Adipocyte (in vitro differentiated cells): ENCODE data around the gene RNF144B.

Experiments
- DNase-seq: peaks from one replicate; pipeline ENCODE4 v3.0.0-alpha.2; 2015; ENCODE audit warnings: low read depth
- H3K27me3 ChIP-seq: replicated peaks from 2 replicates; pipeline ENCODE4 v1.7.0; 2013; ENCODE audit warnings: mild to moderate bottlenecking, low read length, moderate library complexity; ENCODE audit not compliant: control insufficient read depth, insufficient read depth
- H3K36me3 ChIP-seq: 2 replicates; pipeline ENCODE4 v1.7.0; 2013; ENCODE audit warnings: low read length, mild to moderate bottlenecking, moderate library complexity; ENCODE audit not compliant: control insufficient read depth, insufficient read depth, severe bottlenecking
- H3K4me1 ChIP-seq: 2 replicates; pipeline ENCODE4 v1.7.0; 2013; ENCODE audit warnings: mild to moderate bottlenecking, low read length, moderate library complexity; ENCODE audit not compliant: control insufficient read depth, insufficient read depth
- H3K4me3 ChIP-seq: 2 replicates; pipeline ENCODE4 v1.7.0; 2013; ENCODE audit warnings: mild to moderate bottlenecking, low read length, moderate library complexity
- H3K9ac ChIP-seq: 2 replicates; pipeline ENCODE4 v1.7.0; 2013; ENCODE audit warnings: mild to moderate bottlenecking, low read length, moderate library complexity
- H3K9me3 ChIP-seq: 2 replicates; pipeline ENCODE4 v1.7.0; 2013; ENCODE audit warnings: mild to moderate bottlenecking, low read length, moderate library complexity; ENCODE audit not compliant: control insufficient read depth

RNF144B gene

GRCh38 chr6:18371656-18372055 is 15.5 kb upstream of the RNF144B start:
- H3K4me3 ChIP-seq, result no peak overlapping the region
- H3K27me3 ChIP-seq, result no peaks in the 10 kb centered on the region
- no peak overlapping the region for H3K9ac ChIP-seq
- no peaks in the 10 kb centered on the region for H3K4me1 ChIP-seq
- DNase-seq, result no peak
- no peaks in the 10 kb centered on the region for H3K36me3 ChIP-seq
- no peaks in the 10 kb centered on the region for H3K9me3 ChIP-seq

GRCh38 chr6:18380158-18380836 is 6.9 kb upstream of the RNF144B start:
- Histone ChIP-seq H3K9me3 (no peaks in the 10 kb centered on the region), H3K4me3 (no peak overlapping the region), H3K27me3 (no peaks in the 10 kb centered on the region), H3K36me3 (no peaks in the 10 kb centered on the region), H3K9ac (no peak overlapping the region), H3K4me1 (peaks cover 5% of the 10 kb centered on the region)
- no peak for DNase-seq

GRCh38 chr6:18380851-18381250 is 6.3 kb upstream of the RNF144B start:
- H3K4me3 ChIP-seq, result no peak overlapping the region
- H3K36me3 ChIP-seq, result no peaks in the 10 kb centered on the region
- H3K27me3 ChIP-seq, result no peaks in the 10 kb centered on the region
- no peak for DNase-seq
- H3K4me1 ChIP-seq, result peaks cover 5% of the 10 kb centered on the region
- no peak overlapping the region for H3K9ac ChIP-seq
- H3K9me3 ChIP-seq, result no peaks in the 10 kb centered on the region

GRCh38 chr6:18383441-18383840 is 3.7 kb upstream of the RNF144B start:
- no peak for DNase-seq

GRCh38 chr6:18384621-18385020 is 2.5 kb upstream of the RNF144B start:
- no peaks in the 10 kb centered on the region for H3K9me3 ChIP-seq
- DNase-seq, result no peak
- no peaks in the 10 kb centered on the region for H3K36me3 ChIP-seq
- no peak overlapping the region for H3K4me3 ChIP-seq
- H3K27me3 ChIP-seq, result no peaks in the 10 kb centered on the region
- H3K4me1 ChIP-seq, result peaks cover 34% of the 10 kb centered on the region
- H3K9ac ChIP-seq, result no peak overlapping the region

More at GRCh38 chr6:18383441-18383840, 3.7 kb upstream of the RNF144B start:
- no peaks in the 10 kb centered on the region for H3K36me3 ChIP-seq
- peaks cover 22% of the 10 kb centered on the region for H3K4me1 ChIP-seq
- no peaks in the 10 kb centered on the region for H3K9me3 ChIP-seq
- no peak overlapping the region for H3K4me3 ChIP-seq
- no peak overlapping the region for H3K9ac ChIP-seq
- no peaks in the 10 kb centered on the region for H3K27me3 ChIP-seq

- Histone ChIP-seq H3K9me3 (no peaks in the 10 kb centered on the region), H3K4me3 (peak overlapping the region; percentile 85), H3K9ac (peak overlapping the region; percentile 86), H3K27me3 (no peaks in the 10 kb centered on the region), H3K36me3 (no peaks in the 10 kb centered on the region), H3K4me1 (peaks cover 40% of the 10 kb centered on the region)
- peak; percentile 60 for DNase-seq
These were observed 713 bp upstream of the RNF144B start for GRCh38 chr6:18386298-18386976.

DNA sequence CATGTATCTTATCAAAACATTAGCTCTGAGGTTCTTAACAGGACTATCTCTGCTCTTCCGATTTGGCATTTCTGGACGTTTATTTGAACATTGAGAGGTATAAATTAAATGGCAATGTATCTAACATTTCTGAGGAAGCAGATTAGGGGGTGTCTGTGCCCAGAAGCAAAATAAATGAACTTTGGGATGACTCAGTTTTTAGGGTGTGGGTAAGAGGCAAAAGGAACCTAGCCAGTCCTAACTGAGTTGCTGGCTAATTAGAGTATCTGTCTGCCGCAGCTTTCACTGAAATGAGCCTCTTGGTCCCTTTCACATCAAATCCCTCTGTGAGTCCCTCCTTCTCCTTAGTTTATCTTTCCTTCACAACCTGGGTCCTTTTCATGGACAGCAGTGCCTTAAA is 1.1 kb downstream of the RNF144B start:
- H3K4me3 ChIP-seq, result peak overlapping the region; percentile 85
- peak; percentile 41 for DNase-seq
- H3K9ac ChIP-seq, result peak overlapping the region; percentile 86

GRCh38 chr6:18388942-18389341 is 1.8 kb downstream of the RNF144B start:
- peak; percentile 90 for DNase-seq
- Histone ChIP-seq H3K36me3 (no peaks in the 10 kb centered on the region), H3K9me3 (no peaks in the 10 kb centered on the region), H3K9ac (peak overlapping the region; percentile 86), H3K4me3 (peak overlapping the region; percentile 85), H3K27me3 (no peaks in the 10 kb centered on the region), H3K4me1 (peaks cover 36% of the 10 kb centered on the region)

More for the DNA sequence above, 1.1 kb downstream of the RNF144B start:
- peaks cover 36% of the 10 kb centered on the region for H3K4me1 ChIP-seq
- H3K36me3 ChIP-seq, result no peaks in the 10 kb centered on the region
- no peaks in the 10 kb centered on the region for H3K9me3 ChIP-seq
- no peaks in the 10 kb centered on the region for H3K27me3 ChIP-seq

DNA sequence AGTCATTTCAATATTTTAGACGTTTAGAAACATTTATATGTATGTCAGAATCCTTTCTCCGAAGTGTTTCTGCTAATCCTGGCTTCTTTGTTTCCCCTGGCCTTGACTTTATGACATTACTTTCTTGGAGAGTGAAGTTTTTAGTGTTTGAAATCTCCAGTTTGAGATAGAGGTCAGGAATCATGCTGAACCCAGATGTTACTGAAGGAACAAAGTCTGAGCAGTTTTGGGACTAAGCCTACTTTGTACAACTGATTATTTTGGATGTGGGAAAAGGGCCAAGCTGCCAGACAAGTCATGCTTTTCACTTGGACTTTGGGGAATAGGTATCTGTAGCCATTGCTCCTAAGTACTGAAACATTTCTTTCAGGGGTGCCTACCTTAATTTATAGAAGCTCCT is 2.3 kb downstream of the RNF144B start:
- H3K9me3 ChIP-seq, result no peaks in the 10 kb centered on the region
- H3K27me3 ChIP-seq, result no peaks in the 10 kb centered on the region
- DNase-seq, result peak; percentile 71
- H3K4me1 ChIP-seq, result peaks cover 36% of the 10 kb centered on the region
- peak overlapping the region; percentile 85 for H3K4me3 ChIP-seq
- peak overlapping the region; percentile 86 for H3K9ac ChIP-seq
- no peaks in the 10 kb centered on the region for H3K36me3 ChIP-seq

GRCh38 chr6:18390476-18390875 is 3.3 kb downstream of the RNF144B start:
- Histone ChIP-seq H3K9ac (no peak overlapping the region), H3K36me3 (no peaks in the 10 kb centered on the region), H3K27me3 (no peaks in the 10 kb centered on the region), H3K9me3 (no peaks in the 10 kb centered on the region), H3K4me1 (peaks cover 46% of the 10 kb centered on the region), H3K4me3 (peak overlapping the region; percentile 85)
- DNase-seq, result no peak

DNA sequence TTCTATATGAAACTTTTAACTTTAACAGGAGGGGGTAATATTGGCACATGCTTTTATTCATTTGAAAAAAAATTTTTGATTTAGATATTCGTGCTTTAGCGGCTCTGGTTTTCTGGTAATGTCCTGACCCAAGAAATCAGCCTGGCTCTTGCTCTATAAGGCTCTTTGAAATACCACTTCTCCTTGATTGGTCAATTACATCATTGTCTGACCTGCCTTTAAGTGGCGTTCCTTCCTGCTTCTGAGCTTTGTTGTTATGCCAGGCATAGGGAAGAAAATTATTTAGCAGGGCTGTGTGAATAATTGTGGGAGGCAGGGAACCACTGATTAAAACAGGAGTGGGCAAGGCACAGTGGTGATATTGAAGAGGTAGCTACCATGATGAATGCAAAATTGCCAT is 3.9 kb downstream of the RNF144B start:
- Histone ChIP-seq H3K9me3 (no peaks in the 10 kb centered on the region), H3K4me3 (peak overlapping the region; percentile 85), H3K36me3 (no peaks in the 10 kb centered on the region), H3K9ac (no peak overlapping the region), H3K27me3 (no peaks in the 10 kb centered on the region), H3K4me1 (peaks cover 50% of the 10 kb centered on the region)
- no peak for DNase-seq
